Measurements from ENCODE around the gene ATCAY. TPM values are rescaled to one million over a fixed set of nuclear protein-coding genes. Genes with fewer than 3 reads are reported as not detected.
A peak's percentile ranks its signal among the peaks of the same experiment; 100 is the strongest.

Gene ATCAY
- total and polyA plus RNA-seq, 2 of the 4 experiments (the other 2 are of a cell fraction): 0.31 to 0.36 TPM

DNA sequence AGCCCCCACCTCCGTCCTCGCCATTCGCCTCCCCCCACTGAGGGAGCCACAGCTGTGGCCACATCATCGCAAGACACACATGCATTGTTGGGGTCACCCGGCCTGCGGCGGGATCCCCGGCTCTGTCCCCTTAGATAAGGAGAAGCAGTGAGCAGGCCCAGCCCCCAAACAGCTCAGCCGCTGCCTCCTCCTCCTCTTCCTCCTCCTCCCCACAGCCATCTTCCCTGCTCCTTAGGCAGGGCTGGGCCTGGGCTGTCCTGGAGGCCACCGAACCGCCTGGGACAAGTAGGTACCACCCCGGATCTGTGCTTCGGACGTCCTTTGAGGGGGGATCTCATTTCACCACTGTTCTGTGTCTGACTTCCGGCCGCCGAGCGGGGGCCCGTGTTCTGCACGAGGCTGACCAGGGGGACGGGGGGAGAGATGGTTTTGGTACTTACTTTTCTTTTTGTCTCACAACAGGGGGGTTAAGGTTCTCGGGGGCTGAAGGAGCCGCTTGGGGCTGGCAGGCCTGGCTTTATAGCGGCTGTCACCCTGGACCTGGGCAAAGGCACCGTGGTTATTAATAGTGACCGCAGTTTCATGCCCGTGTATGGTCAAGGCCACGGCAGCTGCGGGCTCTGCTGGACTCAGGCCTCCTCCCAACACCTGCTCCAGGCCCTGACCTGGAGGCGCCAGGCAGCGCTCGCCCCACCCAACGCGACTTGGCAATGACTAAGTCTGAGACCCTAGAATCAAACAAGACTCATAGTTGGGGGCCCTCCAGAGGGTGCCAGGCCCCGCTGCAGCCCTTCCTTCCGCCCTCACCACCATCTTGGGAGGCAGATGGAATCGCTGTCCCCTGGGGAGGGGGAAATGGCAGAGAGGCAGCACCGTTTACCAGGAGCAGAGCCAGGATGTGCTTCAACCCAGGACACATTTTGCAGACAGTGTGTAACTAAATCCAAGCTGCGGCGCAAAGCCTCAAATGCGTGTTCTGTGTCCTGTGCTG, 70.7 kb downstream of the ATCAY start:
- in situ Hi-C loops (cut with MboI; ENCODE audit: low sequenced_read_pairs) (no loop called here), intact Hi-C loops (cut with micrococcal nuclease) (no loop called here), dilution Hi-C loops (cut with HindIII; ENCODE audit: low sequenced_read_pairs, unreplicated experiment) (no loop called here)
- H4K91ac ChIP-seq (ENCODE audit: insufficient read depth, low read depth, low read length): no peak overlapping the region
- H4K5ac ChIP-seq (ENCODE audit: low read depth, low read length): no peak overlapping the region
- H4K8ac ChIP-seq (ENCODE audit: low read depth in 2 of 2, low read length in 2 of 2): no peak overlapping the region; a peak in 1 of 4 replicates
- H3K9me1 ChIP-seq (ENCODE audit: insufficient read depth, low read length): 0 out of 2 replicates have a peak, but pooled peaks cover 9% of the 10 kb centered on the region
- BruUV-seq (replicated peaks): no TSS peak
- H4K20me1 ChIP-seq (ENCODE audit: insufficient read depth, low read length): peaks cover 48% of the 10 kb centered on the region
- no peak overlapping the region for H3K4me3 ChIP-seq (ENCODE audit: insufficient read depth, low read depth, low read length)
- POLR2A ChIA-PET (ENCODE audit: unreplicated experiment): no interaction called here
- WGBS, 2 experiments (ENCODE audit: extremely low coverage in 2 of 2, insufficient read length in 1 of 2): 76% methylated on average over 7 of the region's 41 CpGs; no CpG with 5 or more reads in 1 of the 2 experiments
- TF ChIP-seq MAFK (IDR thresholded peaks at IDR 0.05; ENCODE audit: low read depth, low read length) (no peak), BHLHE40 (IDR thresholded peaks at IDR 0.05; ENCODE audit: low read depth, low read length) (no peak), CEBPB (IDR thresholded peaks at IDR 0.05; ENCODE audit: low read depth, low read length) (no peak), RCOR1 (IDR thresholded peaks at IDR 0.05; ENCODE audit: insufficient replicate concordance, low read length) (no peak), RAD21 (IDR thresholded peaks at IDR 0.05; ENCODE audit: low read length) (no peak), POLR2A (IDR thresholded peaks at IDR 0.05; ENCODE audit: low read depth, low read length) (no peak), MXI1 (IDR thresholded peaks at IDR 0.05; ENCODE audit: borderline replicate concordance, low read depth, low read length) (no peak), MAZ (IDR thresholded peaks at IDR 0.05; ENCODE audit: borderline replicate concordance, low read depth, low read length) (no peak)
- TF ChIP-seq, protein P1, sequence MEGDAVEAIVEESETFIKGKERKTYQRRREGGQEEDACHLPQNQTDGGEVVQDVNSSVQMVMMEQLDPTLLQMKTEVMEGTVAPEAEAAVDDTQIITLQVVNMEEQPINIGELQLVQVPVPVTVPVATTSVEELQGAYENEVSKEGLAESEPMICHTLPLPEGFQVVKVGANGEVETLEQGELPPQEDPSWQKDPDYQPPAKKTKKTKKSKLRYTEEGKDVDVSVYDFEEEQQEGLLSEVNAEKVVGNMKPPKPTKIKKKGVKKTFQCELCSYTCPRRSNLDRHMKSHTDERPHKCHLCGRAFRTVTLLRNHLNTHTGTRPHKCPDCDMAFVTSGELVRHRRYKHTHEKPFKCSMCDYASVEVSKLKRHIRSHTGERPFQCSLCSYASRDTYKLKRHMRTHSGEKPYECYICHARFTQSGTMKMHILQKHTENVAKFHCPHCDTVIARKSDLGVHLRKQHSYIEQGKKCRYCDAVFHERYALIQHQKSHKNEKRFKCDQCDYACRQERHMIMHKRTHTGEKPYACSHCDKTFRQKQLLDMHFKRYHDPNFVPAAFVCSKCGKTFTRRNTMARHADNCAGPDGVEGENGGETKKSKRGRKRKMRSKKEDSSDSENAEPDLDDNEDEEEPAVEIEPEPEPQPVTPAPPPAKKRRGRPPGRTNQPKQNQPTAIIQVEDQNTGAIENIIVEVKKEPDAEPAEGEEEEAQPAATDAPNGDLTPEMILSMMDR (conservative IDR thresholded peaks at IDR 0.05; ENCODE audit: low read depth, low read length): no peak
- no peaks in the 10 kb centered on the region for H3K27me3 ChIP-seq (ENCODE audit: control insufficient read depth, insufficient read depth, low read length)
- no peak overlapping the region for H3K4me2 ChIP-seq (ENCODE audit: low read depth, low read length)
- H3K4ac ChIP-seq (ENCODE audit: low read depth, low read length): peak overlapping the region; percentile 29; the same call in 1 of the 2 replicates
- no peak overlapping the region for H3K18ac ChIP-seq (ENCODE audit: low read depth, low read length)
- DNase-seq (no peak), ATAC-seq (ENCODE audit: low read depth) (peak; percentile 13)
- no peak overlapping the region for H3K23ac ChIP-seq (ENCODE audit: low read depth, low read length)
- peaks cover 7% of the 10 kb centered on the region for H3K4me1 ChIP-seq (ENCODE audit: control insufficient read depth, insufficient read depth, low read length)
- no peaks in the 10 kb centered on the region for H3K9me3 ChIP-seq (ENCODE audit: control insufficient read depth, insufficient read depth, low read length)
- no peak overlapping the region for H3K14ac ChIP-seq (replicated peaks; ENCODE audit: low read depth, low read length)
- H2AFZ ChIP-seq (replicated peaks; ENCODE audit: low read length, poor library complexity): peak overlapping the region; percentile 5
- H2BK5ac ChIP-seq (ENCODE audit: low read depth, low read length, poor library complexity, severe bottlenecking): no peak overlapping the region
- no peak overlapping the region for H3K56ac ChIP-seq (ENCODE audit: extremely low read depth, insufficient read depth, low read length)
- CTCF ChIA-PET: no interaction called here
- H3K36me3 ChIP-seq (ENCODE audit: control insufficient read depth, insufficient read depth, low read length): peaks cover 11% of the 10 kb centered on the region
- no peak overlapping the region for H2BK15ac ChIP-seq (ENCODE audit: low read depth, low read length)
- no peak overlapping the region; the same call in 1 of the 2 replicates for H2AK5ac ChIP-seq (ENCODE audit: low read depth, low read length)
- H3K79me1 ChIP-seq (ENCODE audit: low read depth in 1 of 2, low read length in 2 of 2): peaks cover 9 to 35% of the 10 kb centered on the region in 2 experiments; a peak in 3 of 4 replicates
- H2BK20ac ChIP-seq (ENCODE audit: low read depth, low read length): no peak overlapping the region
- H2BK120ac ChIP-seq (ENCODE audit: low read depth, low read length): no peak overlapping the region
- H2AK9ac ChIP-seq (replicated peaks; ENCODE audit: low read depth, low read length, poor library complexity): no peak overlapping the region
- no peak overlapping the region for H3K27ac ChIP-seq (ENCODE audit: insufficient read depth, low read length)
- H3K9ac ChIP-seq (ENCODE audit: low read depth, low read length): no peak overlapping the region
